Muscle layer of colon (tissue), 2 donors: ENCODE measurements around the gene INPP5F.
"Not testable (repeated sequence)": the region's sequence is repeated elsewhere in the genome, so short reads cannot be mapped to it uniquely, and the experiment has no call there.

ENCODE experiments used
- H3K27ac ChIP-seq: one replicate; pipeline ENCODE4 v1.7.0; 2013; ENCODE audit warnings: low read depth, mild to moderate bottlenecking, low read length, moderate library complexity
- H3K27me3 ChIP-seq, 2 donors: one replicate each; pipeline ENCODE4 v1.7.0; 2013; ENCODE audit warnings: low read length in 2 of 2, mild to moderate bottlenecking in 2 of 2; ENCODE audit not compliant: insufficient read depth in 2 of 2, control insufficient read depth in 1 of 2
- H3K36me3 ChIP-seq: one replicate; pipeline ENCODE4 v1.7.0; 2013; ENCODE audit warnings: mild to moderate bottlenecking, low read length; ENCODE audit not compliant: insufficient read depth
- H3K4me1 ChIP-seq: one replicate; pipeline ENCODE4 v1.7.0; 2013; ENCODE audit warnings: mild to moderate bottlenecking, low read length; ENCODE audit not compliant: insufficient read depth
- H3K4me3 ChIP-seq, 2 donors: one replicate each; pipeline ENCODE4 v1.7.0; 2013; ENCODE audit warnings: low read length in 2 of 2, low read depth in 1 of 2, mild to moderate bottlenecking in 1 of 2, moderate library complexity in 1 of 2
- H3K9ac ChIP-seq: one replicate; pipeline ENCODE4 v1.7.0; 2013; ENCODE audit warnings: low read length
- H3K9me3 ChIP-seq: one replicate; pipeline ENCODE4 v1.7.0; 2013; ENCODE audit warnings: mild to moderate bottlenecking, low read length
- donor health status: abdominal sarcoma.
- donor health status: Adenocarcinoma of cecum.

The INPP5F gene

DNA sequence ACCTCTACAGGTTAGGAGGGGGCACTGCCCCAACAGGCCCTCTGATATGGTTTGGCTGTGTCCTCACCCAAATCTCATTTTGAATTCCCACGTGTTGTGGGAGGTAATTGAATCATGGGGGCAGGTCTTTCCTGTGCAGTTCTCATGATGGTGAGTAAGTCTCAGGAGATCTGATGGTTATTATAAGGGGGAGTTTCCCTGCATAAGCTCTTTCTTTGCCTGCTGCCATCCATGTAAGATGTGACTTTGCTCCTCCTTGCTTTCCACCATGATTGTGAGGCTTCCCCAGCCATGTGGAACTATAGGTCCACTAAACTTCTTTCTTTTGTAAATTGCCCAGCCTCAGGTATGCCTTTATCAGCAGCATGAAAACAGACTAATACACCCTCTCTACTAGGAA is 14.9 kb upstream of the INPP5F start:
- H3K27ac ChIP-seq, H3K4me1 ChIP-seq, H3K9ac ChIP-seq, H3K4me3 ChIP-seq, H3K9me3 ChIP-seq, H3K27me3 ChIP-seq, H3K36me3 ChIP-seq: not testable (repeated sequence)

- H3K36me3 ChIP-seq, result no peaks in the 10 kb centered on the region
- no peak overlapping the region for H3K27ac ChIP-seq
- no peaks in the 10 kb centered on the region for H3K9me3 ChIP-seq
- H3K9ac ChIP-seq, result no peak overlapping the region
- no peak overlapping the region for H3K4me3 ChIP-seq
- no peaks in the 10 kb centered on the region for H3K27me3 ChIP-seq
- no peaks in the 10 kb centered on the region for H3K4me1 ChIP-seq
Observed at GRCh38 chr10:119713744-119714483, 11.9 kb upstream of the INPP5F start.

- no peak overlapping the region for H3K4me3 ChIP-seq
- H3K9ac ChIP-seq, result no peak overlapping the region
- H3K9me3 ChIP-seq, result no peaks in the 10 kb centered on the region
- no peaks in the 10 kb centered on the region for H3K36me3 ChIP-seq
- no peak overlapping the region for H3K27ac ChIP-seq
- no peaks in the 10 kb centered on the region for H3K4me1 ChIP-seq
- no peaks in the 10 kb centered on the region for H3K27me3 ChIP-seq
Observed at GRCh38 chr10:119714484-119714816, 11.4 kb upstream of the INPP5F start.

DNA sequence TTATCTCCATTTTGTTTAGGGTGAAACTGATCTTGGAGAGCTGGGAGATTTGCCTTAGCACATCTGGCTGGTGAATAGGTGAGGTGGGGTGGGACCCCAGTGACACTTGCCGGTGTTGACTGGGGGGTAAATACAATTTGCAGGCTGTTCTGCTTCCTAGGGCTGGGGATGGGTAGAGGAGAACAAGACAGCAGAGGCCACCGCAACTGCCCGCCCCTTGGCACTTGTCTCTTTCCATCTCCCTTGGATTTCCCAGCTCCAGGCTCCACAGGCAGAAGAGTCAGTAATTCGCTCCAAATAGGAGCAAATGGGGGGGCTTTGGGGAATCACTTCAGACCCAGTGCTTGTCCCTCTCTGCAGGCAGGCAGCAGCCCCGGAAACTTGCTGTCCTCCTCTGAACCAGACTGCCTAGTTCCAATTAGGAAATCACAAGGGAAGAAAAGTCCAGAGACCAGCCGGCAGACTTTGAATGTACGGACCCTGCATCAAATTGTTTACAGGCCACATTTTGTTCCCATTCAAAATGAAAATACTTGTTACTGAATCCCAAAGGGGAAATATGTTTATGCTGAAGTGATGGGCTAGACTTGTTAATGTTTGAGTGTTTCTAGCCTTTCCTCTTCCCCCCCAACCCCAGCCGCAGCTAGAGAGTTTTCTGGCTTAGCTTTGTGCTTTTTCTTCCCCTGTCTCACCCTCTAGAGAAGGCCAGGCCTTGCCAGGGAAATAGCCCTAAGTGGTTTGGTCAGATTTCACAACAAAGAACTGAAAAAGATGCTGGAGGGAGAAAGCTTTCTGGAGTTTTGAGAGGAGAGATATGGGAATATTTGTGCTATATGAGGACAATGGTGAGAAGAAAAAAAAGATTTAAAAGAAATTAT is 10.0 kb upstream of the INPP5F start:
- Histone ChIP-seq H3K4me1 (no peaks in the 10 kb centered on the region), H3K4me3 (no peak overlapping the region), H3K27ac (no peak overlapping the region), H3K9ac (no peak overlapping the region), H3K9me3 (no peaks in the 10 kb centered on the region), H3K36me3 (no peaks in the 10 kb centered on the region), H3K27me3 (no peaks in the 10 kb centered on the region)

DNA sequence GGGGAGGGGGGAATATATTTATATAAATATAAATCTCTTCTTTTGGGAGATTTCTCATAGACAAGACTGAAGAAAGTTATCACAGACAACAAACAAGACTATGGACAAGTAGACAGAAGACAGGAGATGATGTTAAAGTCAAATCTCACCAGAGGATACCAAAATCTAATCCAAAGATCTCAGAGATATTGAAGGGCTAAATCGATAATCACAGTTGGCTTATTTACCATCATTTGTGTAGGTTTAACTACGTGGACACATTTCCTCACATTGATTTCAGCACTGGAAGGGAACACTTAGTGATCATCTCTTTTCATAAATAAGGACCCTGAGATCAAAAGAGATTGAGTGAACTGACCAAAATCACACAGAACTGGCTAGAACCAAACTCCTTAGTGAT is 2.7 kb upstream of the INPP5F start:
- Histone ChIP-seq H3K36me3 (no peaks in the 10 kb centered on the region), H3K9me3 (no peaks in the 10 kb centered on the region), H3K9ac (no peak overlapping the region), H3K27me3 (no peaks in the 10 kb centered on the region), H3K27ac (no peak overlapping the region), H3K4me1 (peaks cover 26% of the 10 kb centered on the region), H3K4me3 (no peak overlapping the region)

- no peak overlapping the region for H3K9ac ChIP-seq
- no peaks in the 10 kb centered on the region for H3K27me3 ChIP-seq
- peaks cover 31% of the 10 kb centered on the region for H3K4me1 ChIP-seq
- H3K9me3 ChIP-seq, result no peaks in the 10 kb centered on the region
- no peaks in the 10 kb centered on the region for H3K36me3 ChIP-seq
- H3K27ac ChIP-seq, result no peak overlapping the region
- H3K4me3 ChIP-seq, result no peak overlapping the region
Observed at GRCh38 chr10:119723624-119724023, 2.2 kb upstream of the INPP5F start.

GRCh38 chr10:119724593-119725516 is 995 bp upstream of the INPP5F start:
- Histone ChIP-seq H3K9me3 (no peaks in the 10 kb centered on the region), H3K36me3 (no peaks in the 10 kb centered on the region), H3K4me1 (peaks cover 34% of the 10 kb centered on the region), H3K4me3 (peak overlapping the region; percentile 64 to 97), H3K9ac (peak overlapping the region; percentile 92), H3K27me3 (no peaks in the 10 kb centered on the region), H3K27ac (peak overlapping the region; percentile 94)

GRCh38 chr10:119725517-119725827 is 378 bp upstream of the INPP5F start:
- Histone ChIP-seq H3K9me3 (no peaks in the 10 kb centered on the region), H3K4me3 (peak overlapping the region; percentile 64 to 97), H3K9ac (peak overlapping the region; percentile 92), H3K4me1 (peaks cover 34% of the 10 kb centered on the region), H3K36me3 (no peaks in the 10 kb centered on the region), H3K27ac (peak overlapping the region; percentile 94), H3K27me3 (no peaks in the 10 kb centered on the region)

DNA sequence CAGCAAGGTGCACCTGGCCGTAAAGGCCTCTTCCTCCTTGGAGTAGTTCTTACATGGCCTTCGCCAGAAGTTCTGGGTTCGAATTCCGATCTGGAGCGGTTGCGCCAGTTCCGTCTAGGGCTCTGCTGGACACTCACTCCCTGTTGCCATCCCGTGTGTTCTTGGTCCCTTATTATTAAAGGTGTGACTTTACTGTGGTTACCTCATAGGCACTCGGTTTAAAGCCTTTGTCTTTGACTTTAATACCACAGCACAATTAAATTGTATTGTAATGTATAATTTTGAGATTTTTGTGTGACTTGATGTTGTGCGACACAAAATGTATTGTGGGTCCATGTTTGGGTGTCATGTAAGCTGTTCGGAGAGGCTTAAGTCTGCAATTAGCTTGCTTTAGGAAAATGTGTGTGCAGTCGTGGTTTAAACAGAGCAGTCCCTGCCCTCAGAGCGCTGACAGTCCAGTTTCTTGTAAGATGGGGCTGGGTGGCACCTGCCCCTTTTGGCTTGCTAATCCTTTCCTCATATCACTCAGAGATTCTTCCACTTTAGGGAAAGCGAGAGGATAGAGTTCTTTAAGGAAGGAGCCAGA is 919 bp downstream of the INPP5F start:
- Histone ChIP-seq H3K27me3 (no peaks in the 10 kb centered on the region), H3K36me3 (no peaks in the 10 kb centered on the region), H3K4me1 (peaks cover 34% of the 10 kb centered on the region), H3K4me3 (peak overlapping the region; percentile 64 to 93), H3K27ac (peak overlapping the region; percentile 89), H3K9ac (peak overlapping the region; percentile 46), H3K9me3 (no peaks in the 10 kb centered on the region)

GRCh38 chr10:119728172-119728800 is 2.4 kb downstream of the INPP5F start:
- H3K36me3 ChIP-seq, result no peaks in the 10 kb centered on the region
- H3K27me3 ChIP-seq, result no peaks in the 10 kb centered on the region
- no peak overlapping the region for H3K9ac ChIP-seq
- H3K9me3 ChIP-seq, result no peaks in the 10 kb centered on the region
- peak overlapping the region; percentile 20 for H3K27ac ChIP-seq
- no peak overlapping the region for H3K4me3 ChIP-seq
- peaks cover 34% of the 10 kb centered on the region for H3K4me1 ChIP-seq
